HEK293 (cell line): ENCODE measurements around the gene HCAR3.
"Not testable (repeated sequence)": the region's sequence is repeated elsewhere in the genome, so short reads cannot be mapped to it uniquely, and the experiment has no call there.

Experiments used
- CTCF ChIA-PET: fragments of 350-600 bp; formaldehyde crosslinking; extraction: SDS; loops from one replicate; lab custom pipeline; 2021; ENCODE audit warnings: antibody characterized with exemption; lab: Yijun Ruan, JAX
- POLR2A ChIA-PET: fragments of 300-600 bp; formaldehyde crosslinking; extraction: SDS; loops from one replicate; lab custom pipeline; 2020; ENCODE audit warnings: antibody characterized with exemption, inconsistent platforms; lab: Yijun Ruan, JAX
- H3K27ac ChIP-seq: fragments of 200-500 bp; sonication (Bioruptor generic); 2 replicates; pipeline ENCODE4 v1.5.1; 2014; ENCODE audit warnings: low read depth, low read length, control low read depth, inconsistent platforms; ENCODE audit errors: extremely low read depth
- H3K36me3 ChIP-seq, 2 experiments: fragments of 200-500 bp in 1 of 2; sonication (Bioruptor generic) in 1 of 2; 1 replicate in 1 of 2; 2 replicates in 1 of 2; pipeline ENCODE4 v1.5.1; 2014 to 2017; ENCODE audit warnings: inconsistent platforms in 2 of 2, low read length in 2 of 2; ENCODE audit not compliant: control insufficient read depth in 2 of 2, insufficient read depth in 1 of 2
- H3K4me1 ChIP-seq: fragments of 200-500 bp; sonication (Bioruptor generic); 2 replicates; pipeline ENCODE4 v1.5.1; 2014; ENCODE audit warnings: mild to moderate bottlenecking, low read length, inconsistent platforms; ENCODE audit not compliant: control insufficient read depth, insufficient read depth
- H3K4me3 ChIP-seq: 2 replicates; pipeline ENCODE4 v1.5.1; 2011; ENCODE audit warnings: low read depth, mild to moderate bottlenecking, control low read depth, low read length, moderate library complexity
- H3K9me3 ChIP-seq: fragments of 200-500 bp; sonication (Bioruptor generic); 2 replicates; pipeline ENCODE4 v1.5.1; 2014; ENCODE audit warnings: low read depth, low read length, inconsistent platforms; ENCODE audit not compliant: control insufficient read depth, insufficient read depth
- KLF1 ChIP-seq: fragments of 450-650 bp; formaldehyde crosslinking; IDR thresholded peaks from 2 replicates; pipeline ENCODE4 v1.5.1; 2016; ENCODE audit warnings: missing biosample characterization, missing genetic modification characterization
- KLF10 ChIP-seq: fragments of 450-650 bp; IDR thresholded peaks from 2 replicates; pipeline ENCODE4 v1.5.1; 2018; ENCODE audit warnings: missing biosample characterization, mild to moderate bottlenecking, missing genetic modification characterization
- SCRT2 ChIP-seq: fragments of 450-650 bp; formaldehyde crosslinking; IDR thresholded peaks from 2 replicates; pipeline ENCODE4 v1.5.1; 2016; ENCODE audit warnings: missing biosample characterization, missing genetic modification characterization
- ZNF354C ChIP-seq: fragments of 450-650 bp; formaldehyde crosslinking; IDR thresholded peaks from 2 replicates; pipeline ENCODE4 v1.5.1; 2016; ENCODE audit warnings: missing biosample characterization, missing genetic modification characterization, low read depth, borderline replicate concordance
- ZNF629 ChIP-seq: fragments of 450-650 bp; formaldehyde crosslinking; IDR thresholded peaks from 2 replicates; pipeline ENCODE4 v1.5.1; 2017; ENCODE audit warnings: missing biosample characterization, missing genetic modification characterization
- TF ChIP-seq, protein P1 (sequence below): fragments of 450-650 bp; formaldehyde crosslinking; IDR thresholded peaks from 2 replicates; pipeline ENCODE4 v1.5.1; 2016; ENCODE audit warnings: missing biosample characterization, missing genetic modification characterization
- TF ChIP-seq, protein P2 (sequence below): fragments of 450-650 bp; IDR thresholded peaks from 2 replicates; pipeline ENCODE4 v1.5.1; 2018; ENCODE audit warnings: missing biosample characterization, mild to moderate bottlenecking, missing genetic modification characterization

The HCAR3 gene

DNA sequence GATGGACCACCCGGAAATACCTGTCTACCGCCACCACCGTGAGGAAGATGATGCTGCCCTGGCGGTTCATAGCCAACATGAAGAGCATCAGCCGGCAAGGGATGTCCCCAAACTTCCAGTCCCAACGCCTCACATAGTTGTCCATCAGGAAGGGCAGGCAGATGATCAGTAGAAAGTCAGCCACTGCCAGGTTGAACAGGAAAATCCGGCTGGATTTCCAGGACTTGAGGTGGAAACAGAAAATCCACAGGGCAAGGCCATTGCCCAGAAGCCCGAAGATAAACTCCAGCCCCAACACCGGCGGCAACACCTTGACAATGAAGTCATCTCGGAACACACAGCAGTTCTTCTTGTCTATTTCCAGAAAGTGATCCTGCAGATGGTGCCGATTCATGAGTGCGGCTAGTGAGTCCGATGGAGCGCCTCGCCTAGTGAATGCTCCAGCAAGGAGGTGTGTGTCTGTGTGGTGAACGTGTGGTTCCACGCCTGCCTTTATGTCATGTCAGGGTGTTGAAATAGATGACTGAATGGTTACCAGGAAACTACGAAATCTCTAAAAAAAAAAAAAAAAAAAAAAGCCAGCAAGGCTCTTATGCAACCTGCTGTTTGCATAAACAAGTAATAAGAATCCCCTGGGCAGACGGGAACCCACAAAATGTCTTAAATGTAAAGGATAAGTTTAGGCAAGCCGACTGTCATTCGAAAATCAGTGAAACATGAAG is 13.6 kb downstream of the HCAR3 start, which contains the start of gene HCAR2:
Gene HCAR2 (minus strand): TSS at position 468 of the 722 bp plus-strand sequence. CDS start 74 bp downstream, at position 394.
- H3K4me1 ChIP-seq, H3K9me3 ChIP-seq, H3K36me3 ChIP-seq, POLR2A ChIA-PET, H3K27ac ChIP-seq, H3K4me3 ChIP-seq, CTCF ChIA-PET: not testable (repeated sequence)

DNA sequence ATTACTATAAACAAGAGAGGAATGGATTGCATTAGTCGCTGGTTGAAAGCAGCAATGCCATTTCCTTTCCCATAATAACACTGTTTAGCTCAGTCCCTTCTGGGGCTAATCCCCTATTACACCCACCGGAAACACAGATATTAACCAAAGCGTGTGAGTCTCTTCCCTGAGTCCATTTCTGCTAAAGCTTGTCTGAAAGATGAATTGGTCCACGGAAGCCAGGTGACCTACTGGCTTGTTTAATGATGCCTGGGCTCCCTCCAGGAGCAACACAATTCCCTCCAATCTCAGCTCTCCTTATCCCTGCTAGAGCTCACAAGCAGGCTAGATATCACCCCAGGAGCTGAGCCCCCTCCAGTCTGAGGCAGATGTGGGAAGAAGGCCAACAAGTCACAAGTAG is 15.1 kb downstream of the HCAR3 start:
- H3K4me1 ChIP-seq, CTCF ChIA-PET, H3K27ac ChIP-seq, H3K4me3 ChIP-seq, H3K36me3 ChIP-seq, POLR2A ChIA-PET, H3K9me3 ChIP-seq: not testable (repeated sequence)

DNA sequence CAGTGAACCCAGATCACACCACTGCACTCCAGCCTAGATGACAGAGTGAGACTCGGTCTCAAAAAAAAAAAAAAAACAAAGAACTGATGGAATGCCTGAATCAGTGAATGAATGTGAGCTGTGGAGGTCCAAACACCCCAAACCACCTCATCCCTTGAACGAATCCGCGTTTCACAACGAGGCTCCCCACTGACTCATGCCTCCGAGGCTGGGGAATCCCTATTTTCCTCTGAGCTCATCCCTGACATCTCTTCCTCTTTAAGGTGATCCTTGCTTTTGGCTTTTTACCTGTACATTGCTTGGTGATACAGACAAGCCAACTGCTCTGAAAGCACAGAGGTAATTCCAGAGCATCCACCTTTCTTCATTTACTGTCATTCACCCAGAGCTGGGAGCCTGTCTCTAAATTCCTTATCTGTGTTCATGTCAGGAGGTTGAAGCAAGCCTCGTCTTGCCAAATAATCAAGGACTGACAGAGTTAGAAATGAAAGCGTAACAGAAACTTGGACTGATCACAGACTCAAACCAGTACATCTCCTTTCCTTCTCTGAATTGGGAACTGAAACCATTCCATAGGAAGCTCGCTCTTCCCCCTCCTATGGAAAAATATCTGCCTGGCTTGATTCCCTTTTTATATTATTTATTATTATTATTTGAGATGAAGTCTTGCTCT is 16.4 kb downstream of the HCAR3 start:
- H3K9me3 ChIP-seq, POLR2A ChIA-PET, H3K4me1 ChIP-seq, H3K36me3 ChIP-seq, CTCF ChIA-PET, H3K27ac ChIP-seq, H3K4me3 ChIP-seq: not testable (repeated sequence)

DNA sequence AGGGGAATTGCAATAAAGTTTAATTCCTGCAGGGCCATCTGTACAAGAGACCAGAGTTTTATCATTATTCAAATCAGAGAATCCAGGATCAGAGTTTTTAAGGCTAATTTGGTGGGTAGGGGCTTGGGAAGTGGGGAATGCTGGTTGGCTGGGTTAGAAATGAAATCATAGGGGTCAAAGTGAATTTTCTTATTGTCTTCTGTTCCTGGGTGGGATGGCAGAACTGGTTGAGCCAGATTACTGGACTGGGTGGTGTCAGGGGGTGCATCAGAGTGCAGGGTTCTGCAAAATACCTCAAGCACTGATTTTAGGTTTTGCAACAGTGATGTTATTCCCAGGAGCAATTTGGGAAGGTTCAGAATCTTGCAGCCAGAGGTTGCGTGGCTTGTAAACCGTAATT is 19.7 kb downstream of the HCAR3 start:
- CTCF ChIA-PET, H3K27ac ChIP-seq, H3K9me3 ChIP-seq, H3K36me3 ChIP-seq, POLR2A ChIA-PET, H3K4me3 ChIP-seq, H3K4me1 ChIP-seq: not testable (repeated sequence)

DNA sequence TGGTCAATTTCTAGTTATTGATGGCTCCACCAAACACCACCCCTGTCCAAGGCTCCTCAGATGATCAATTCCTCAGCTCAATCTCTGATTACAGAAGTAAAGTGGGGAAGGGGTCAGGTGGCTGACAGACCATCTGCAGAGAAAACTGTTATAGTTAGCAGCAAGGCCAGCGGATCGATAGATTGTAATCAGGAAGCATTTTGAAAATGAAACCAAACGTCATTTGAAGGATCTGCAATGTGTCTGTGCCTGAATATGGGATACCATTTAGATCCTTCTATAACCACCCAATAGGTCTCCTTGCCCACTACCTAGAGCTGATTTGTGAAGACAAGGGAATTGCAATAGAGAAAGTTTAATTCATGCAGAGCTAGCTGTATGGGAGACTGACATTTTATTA is 25.0 kb downstream of the HCAR3 start:
- no peak overlapping the region for H3K27ac ChIP-seq
- no peaks in the 10 kb centered on the region for H3K36me3 ChIP-seq
- H3K4me1 ChIP-seq, result no peaks in the 10 kb centered on the region
- CTCF ChIA-PET, result interaction anchor here (0.6 kb wide), 3 partner anchors 50 to 1333 kb away, joined by 3 read pairs; no protein-coding TSS in a partner anchor
- TF ChIP-seq, protein P1, sequence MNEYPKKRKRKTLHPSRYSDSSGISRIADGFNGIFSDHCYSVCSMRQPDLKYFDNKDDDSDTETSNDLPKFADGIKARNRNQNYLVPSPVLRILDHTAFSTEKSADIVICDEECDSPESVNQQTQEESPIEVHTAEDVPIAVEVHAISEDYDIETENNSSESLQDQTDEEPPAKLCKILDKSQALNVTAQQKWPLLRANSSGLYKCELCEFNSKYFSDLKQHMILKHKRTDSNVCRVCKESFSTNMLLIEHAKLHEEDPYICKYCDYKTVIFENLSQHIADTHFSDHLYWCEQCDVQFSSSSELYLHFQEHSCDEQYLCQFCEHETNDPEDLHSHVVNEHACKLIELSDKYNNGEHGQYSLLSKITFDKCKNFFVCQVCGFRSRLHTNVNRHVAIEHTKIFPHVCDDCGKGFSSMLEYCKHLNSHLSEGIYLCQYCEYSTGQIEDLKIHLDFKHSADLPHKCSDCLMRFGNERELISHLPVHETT (tag by site-specific recombination), result no peak
- TF ChIP-seq SCRT2 (tag by site-specific recombination) (no peak), KLF1 (no peak), KLF10 (tag by site-specific recombination) (no peak), ZNF629 (tag by site-specific recombination) (no peak), ZNF354C (tag by site-specific recombination) (no peak)
- no peaks in the 10 kb centered on the region for H3K9me3 ChIP-seq
- H3K4me3 ChIP-seq, result no peak overlapping the region
- POLR2A ChIA-PET, result no interaction called here

DNA sequence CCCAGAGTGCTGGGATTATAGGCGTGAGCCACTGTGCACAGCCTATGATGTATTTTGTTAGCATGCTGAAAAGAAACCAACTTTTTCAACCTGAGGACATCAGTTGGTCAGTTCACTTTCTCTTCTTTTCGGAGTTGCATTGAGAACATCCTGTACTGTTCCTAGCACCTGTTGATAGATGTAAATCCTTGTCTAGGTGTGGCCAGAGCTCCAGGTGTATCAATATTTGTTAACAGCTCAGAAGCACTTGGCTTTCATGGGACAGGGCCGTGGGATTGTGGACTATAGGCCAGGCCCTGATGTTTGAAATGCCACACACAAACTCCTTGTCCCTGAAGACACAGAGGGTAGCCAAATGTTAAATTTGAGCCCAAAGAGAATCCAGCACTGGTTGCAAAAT is 28.3 kb downstream of the HCAR3 start:
- Histone ChIP-seq H3K4me1 (no peaks in the 10 kb centered on the region; the same call in 1 of the 2 replicates), H3K36me3 (no peaks in the 10 kb centered on the region), H3K27ac (no peak overlapping the region), H3K9me3 (no peaks in the 10 kb centered on the region)
- CTCF ChIA-PET, result no interaction called here
- TF ChIP-seq, protein P2, sequence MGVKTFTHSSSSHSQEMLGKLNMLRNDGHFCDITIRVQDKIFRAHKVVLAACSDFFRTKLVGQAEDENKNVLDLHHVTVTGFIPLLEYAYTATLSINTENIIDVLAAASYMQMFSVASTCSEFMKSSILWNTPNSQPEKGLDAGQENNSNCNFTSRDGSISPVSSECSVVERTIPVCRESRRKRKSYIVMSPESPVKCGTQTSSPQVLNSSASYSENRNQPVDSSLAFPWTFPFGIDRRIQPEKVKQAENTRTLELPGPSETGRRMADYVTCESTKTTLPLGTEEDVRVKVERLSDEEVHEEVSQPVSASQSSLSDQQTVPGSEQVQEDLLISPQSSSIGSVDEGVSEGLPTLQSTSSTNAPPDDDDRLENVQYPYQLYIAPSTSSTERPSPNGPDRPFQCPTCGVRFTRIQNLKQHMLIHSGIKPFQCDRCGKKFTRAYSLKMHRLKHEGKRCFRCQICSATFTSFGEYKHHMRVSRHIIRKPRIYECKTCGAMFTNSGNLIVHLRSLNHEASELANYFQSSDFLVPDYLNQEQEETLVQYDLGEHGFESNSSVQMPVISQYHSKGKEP, result no peak
- peak; percentile 53; the same call in 1 of the 2 replicates for TF ChIP-seq SCRT2 (tag by site-specific recombination)
- TF ChIP-seq, all 188 proteins: peak for 1
- no peak overlapping the region for H3K4me3 ChIP-seq
- POLR2A ChIA-PET, result no interaction called here
